HUES6 (cell line): ENCODE measurements around the gene NFYC.

Experiments used
- H3K27ac ChIP-seq: 2 replicates; pipeline ENCODE4 v1.7.0; 2013; ENCODE audit warnings: low read depth, mild to moderate bottlenecking, low read length, inconsistent platforms
- H3K27me3 ChIP-seq: 2 replicates; pipeline ENCODE4 v1.6.1; 2013; ENCODE audit warnings: low read length; ENCODE audit not compliant: control insufficient read depth, insufficient read depth
- H3K36me3 ChIP-seq: 2 replicates; pipeline ENCODE4 v1.6.1; 2013; ENCODE audit warnings: low read length; ENCODE audit not compliant: control insufficient read depth, insufficient read depth
- H3K4me1 ChIP-seq: 2 replicates; pipeline ENCODE4 v1.6.1; 2013; ENCODE audit warnings: low read length; ENCODE audit not compliant: control insufficient read depth, insufficient read depth
- H3K4me3 ChIP-seq: 2 replicates; pipeline ENCODE4 v1.5.1; 2013; ENCODE audit warnings: low read depth, low read length
- H3K9ac ChIP-seq: one replicate; pipeline ENCODE4 v1.6.1; 2013; ENCODE audit warnings: mild to moderate bottlenecking, low read length
- H3K9me3 ChIP-seq: 2 replicates; pipeline ENCODE4 v1.6.1; 2013; ENCODE audit warnings: low read depth, low read length; ENCODE audit not compliant: control insufficient read depth, insufficient read depth

Gene NFYC

GRCh38 chr1:40691538-40692428, at the start of gene NFYC:
Gene NFYC, plus strand, starts transcription at chr1:40691704. Its CDS starts 47,140 bp downstream, at chr1:40738844.
- H3K4me3 ChIP-seq: peak within 1 kb of the TSS; percentile 82
- peaks cover 25% of the 10 kb centered on the region for H3K4me1 ChIP-seq
- H3K27ac ChIP-seq: peak within 1 kb of the TSS; percentile 100
- no peaks in the 10 kb centered on the region for H3K27me3 ChIP-seq
- H3K36me3 ChIP-seq: peaks cover 4% of the 10 kb centered on the region
- H3K9me3 ChIP-seq: no peaks in the 10 kb centered on the region
- peak within 1 kb of the TSS; percentile 99 for H3K9ac ChIP-seq

GRCh38 chr1:40645118-40645680, 46.3 kb upstream of the NFYC start:
- Histone ChIP-seq H3K27ac (no peak overlapping the region), H3K4me3 (no peak overlapping the region), H3K27me3 (no peaks in the 10 kb centered on the region), H3K9me3 (no peaks in the 10 kb centered on the region), H3K9ac (no peak overlapping the region), H3K36me3 (no peaks in the 10 kb centered on the region; the same call in 1 of the 2 replicates), H3K4me1 (peaks cover 1% of the 10 kb centered on the region; the same call in 1 of the 2 replicates)

GRCh38 chr1:40646315-40646714, 45.2 kb upstream of the NFYC start:
- H3K4me1 ChIP-seq: peaks cover 7% of the 10 kb centered on the region; the same call in 1 of the 2 replicates
- H3K27ac ChIP-seq: no peak overlapping the region
- H3K36me3 ChIP-seq: no peaks in the 10 kb centered on the region
- H3K9ac ChIP-seq: no peak overlapping the region
- H3K9me3 ChIP-seq: no peaks in the 10 kb centered on the region
- no peaks in the 10 kb centered on the region for H3K27me3 ChIP-seq
- no peak overlapping the region for H3K4me3 ChIP-seq

GRCh38 chr1:40648200-40648599, 43.3 kb upstream of the NFYC start:
- no peak overlapping the region for H3K9ac ChIP-seq
- peaks cover 9% of the 10 kb centered on the region; the same call in 1 of the 2 replicates for H3K4me1 ChIP-seq
- no peak overlapping the region for H3K27ac ChIP-seq
- H3K9me3 ChIP-seq: no peaks in the 10 kb centered on the region
- no peaks in the 10 kb centered on the region for H3K36me3 ChIP-seq
- H3K27me3 ChIP-seq: no peaks in the 10 kb centered on the region
- no peak overlapping the region for H3K4me3 ChIP-seq

GRCh38 chr1:40648928-40649591, 42.4 kb upstream of the NFYC start:
- Histone ChIP-seq H3K9ac (no peak overlapping the region), H3K4me1 (peaks cover 15% of the 10 kb centered on the region), H3K9me3 (no peaks in the 10 kb centered on the region), H3K27me3 (no peaks in the 10 kb centered on the region), H3K27ac (no peak overlapping the region), H3K36me3 (no peaks in the 10 kb centered on the region), H3K4me3 (no peak overlapping the region)

GRCh38 chr1:40649592-40649930, 41.9 kb upstream of the NFYC start:
- Histone ChIP-seq H3K36me3 (no peaks in the 10 kb centered on the region), H3K4me1 (peaks cover 19% of the 10 kb centered on the region), H3K9me3 (no peaks in the 10 kb centered on the region), H3K27me3 (no peaks in the 10 kb centered on the region), H3K4me3 (no peak overlapping the region), H3K9ac (no peak overlapping the region), H3K27ac (no peak overlapping the region)

GRCh38 chr1:40650075-40650474, 41.4 kb upstream of the NFYC start:
- no peak overlapping the region for H3K27ac ChIP-seq
- H3K4me3 ChIP-seq: no peak overlapping the region
- no peaks in the 10 kb centered on the region for H3K9me3 ChIP-seq
- H3K9ac ChIP-seq: no peak overlapping the region
- H3K27me3 ChIP-seq: no peaks in the 10 kb centered on the region
- no peaks in the 10 kb centered on the region for H3K36me3 ChIP-seq
- peaks cover 24% of the 10 kb centered on the region for H3K4me1 ChIP-seq

- Histone ChIP-seq H3K36me3 (no peaks in the 10 kb centered on the region), H3K4me3 (no peak overlapping the region), H3K27ac (no peak overlapping the region), H3K27me3 (no peaks in the 10 kb centered on the region), H3K9ac (no peak overlapping the region), H3K4me1 (peaks cover 25% of the 10 kb centered on the region), H3K9me3 (no peaks in the 10 kb centered on the region)
These were observed 40.2 kb upstream of the NFYC start for GRCh38 chr1:40651138-40651857.

- Histone ChIP-seq H3K27ac (no peak overlapping the region), H3K4me1 (peaks cover 25% of the 10 kb centered on the region), H3K27me3 (no peaks in the 10 kb centered on the region), H3K36me3 (no peaks in the 10 kb centered on the region), H3K4me3 (no peak overlapping the region), H3K9me3 (no peaks in the 10 kb centered on the region), H3K9ac (no peak overlapping the region)
These were observed 39.0 kb upstream of the NFYC start for GRCh38 chr1:40652468-40652867.

- Histone ChIP-seq H3K27me3 (no peaks in the 10 kb centered on the region), H3K36me3 (no peaks in the 10 kb centered on the region), H3K4me3 (no peak overlapping the region), H3K27ac (no peak overlapping the region), H3K9ac (no peak overlapping the region), H3K4me1 (peaks cover 25% of the 10 kb centered on the region), H3K9me3 (no peaks in the 10 kb centered on the region)
These were observed 38.5 kb upstream of the NFYC start for GRCh38 chr1:40652979-40653378.
